ENCODE data around the gene C9orf85.

DNA sequence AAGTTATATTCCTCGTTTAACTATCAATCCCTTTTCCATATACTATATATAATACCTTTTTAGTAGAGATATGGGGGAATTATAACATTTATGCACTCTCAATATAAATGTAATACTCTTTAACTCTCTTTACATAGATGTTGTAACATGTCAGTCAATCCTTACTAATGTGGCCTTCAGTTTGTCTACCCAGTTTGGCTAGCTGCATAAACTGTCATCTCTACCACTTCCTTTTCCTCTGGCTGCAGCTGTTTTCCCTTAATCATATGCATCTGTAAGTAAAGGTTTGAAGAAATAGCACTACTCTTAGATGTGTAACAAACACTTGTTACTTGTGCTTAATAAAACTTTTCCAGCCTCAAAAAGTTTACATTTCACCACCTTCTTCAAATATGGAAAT, 13.9 kb upstream of the C9orf85 start:
- TF ChIP-seq CTCF (IDR thresholded peaks at IDR 0.05 in 2 of 3, conservative IDR thresholded peaks at IDR 0.05 in 1 of 3; ENCODE audit: insufficient read depth in 2 of 3, low read depth in 1 of 3, low read length in 3 of 3) (no peak), MBD1 (CRISPR knock-in tag; IDR thresholded peaks at IDR 0.05) (no peak), MAFK (IDR thresholded peaks at IDR 0.05; ENCODE audit: low read length) (no peak), EZH2 (IDR thresholded peaks at IDR 0.05; ENCODE audit: borderline replicate concordance, low read depth, low read length) (no peak), SETDB1 (IDR thresholded peaks at IDR 0.05; ENCODE audit: low read length) (no peak), EP300 (IDR thresholded peaks at IDR 0.05; ENCODE audit: low read length) (no peak)
